Measurements from ENCODE around the gene SELL.
"Not testable (repeated sequence)": the region's sequence is repeated elsewhere in the genome, so short reads cannot be mapped to it uniquely, and the experiment has no call there.

The SELL gene

GRCh38 chr1:169689395-169689794, 22.0 kb downstream of the SELL start:
- ChIA-PET CTCF (interaction anchor here (1.1 kb wide), 1 partner anchor 11 kb away, joined by 3 read pairs; no protein-coding TSS in a partner anchor), POLR2A (no interaction called here)
- no peak overlapping the region for H3K27ac ChIP-seq (ENCODE audit: extremely low read depth, low read depth, low read length)
- TF ChIP-seq GLI4 (tag by site-specific recombination; IDR thresholded peaks at IDR 0.05) (no peak), ZNF140 (tag by site-specific recombination; IDR thresholded peaks at IDR 0.05) (no peak), OVOL3 (tag by site-specific recombination; IDR thresholded peaks at IDR 0.05) (no peak), ZNF274 (IDR thresholded peaks at IDR 0.05; ENCODE audit: low read length) (no peak), ZNF274 (tag by site-specific recombination; IDR thresholded peaks at IDR 0.05; ENCODE audit: borderline replicate concordance) (no peak), ZNF335 (tag by site-specific recombination; conservative IDR thresholded peaks at IDR 0.05) (no peak), TCF7L2 (IDR thresholded peaks at IDR 0.05; ENCODE audit: borderline replicate concordance, low read depth, low read length) (no peak)
- H3K4me3 ChIP-seq (ENCODE audit: low read depth, low read length), result no peak overlapping the region
- H3K36me3 ChIP-seq (ENCODE audit: control insufficient read depth in 2 of 2, insufficient read depth in 1 of 2, low read length in 2 of 2), result no peaks in the 10 kb centered on the region
- no peaks in the 10 kb centered on the region for H3K9me3 ChIP-seq (ENCODE audit: control insufficient read depth, insufficient read depth, low read depth, low read length)
- no peaks in the 10 kb centered on the region for H3K4me1 ChIP-seq (ENCODE audit: control insufficient read depth, insufficient read depth, low read length)

GRCh38 chr1:169688377-169688776, 23.0 kb downstream of the SELL start:
- H3K36me3 ChIP-seq (ENCODE audit: control insufficient read depth in 2 of 2, insufficient read depth in 1 of 2, low read length in 2 of 2); H3K4me3 ChIP-seq (ENCODE audit: low read depth, low read length); H3K9me3 ChIP-seq (ENCODE audit: control insufficient read depth, insufficient read depth, low read depth, low read length); H3K4me1 ChIP-seq (ENCODE audit: control insufficient read depth, insufficient read depth, low read length); H3K27ac ChIP-seq (ENCODE audit: extremely low read depth, low read depth, low read length); POLR2A ChIA-PET: not testable (repeated sequence)
- CTCF ChIA-PET, result interaction anchor here (1.1 kb wide), 1 partner anchor 12 kb away, joined by 3 read pairs; no protein-coding TSS in a partner anchor

- H3K4me1 ChIP-seq (ENCODE audit: control insufficient read depth, insufficient read depth, low read length), result no peaks in the 10 kb centered on the region; the same call in 1 of the 2 replicates
- no peak overlapping the region for H3K27ac ChIP-seq (ENCODE audit: extremely low read depth, low read depth, low read length)
- H3K4me3 ChIP-seq (ENCODE audit: low read depth, low read length), result no peak overlapping the region
- no peaks in the 10 kb centered on the region for H3K36me3 ChIP-seq (ENCODE audit: control insufficient read depth in 2 of 2, insufficient read depth in 1 of 2, low read length in 2 of 2)
- CTCF ChIA-PET, result no interaction called here
- TF ChIP-seq ZNF664 (tag by site-specific recombination; IDR thresholded peaks at IDR 0.05), result no peak
- no peak for TF ChIP-seq ZNF18 (tag by site-specific recombination; IDR thresholded peaks at IDR 0.05)
- TF ChIP-seq ZNF48 (tag by site-specific recombination; IDR thresholded peaks at IDR 0.05), result no peak
- TF ChIP-seq ZNF239 (tag by site-specific recombination; IDR thresholded peaks at IDR 0.05), result no peak
- TF ChIP-seq HOXA7 (CRISPR knock-in tag; IDR thresholded peaks at IDR 0.05; ENCODE audit: borderline replicate concordance), result no peak
- no peak for TF ChIP-seq KLF16 (tag by site-specific recombination; IDR thresholded peaks at IDR 0.05)
- POLR2A ChIA-PET, result no interaction called here
- H3K9me3 ChIP-seq (ENCODE audit: control insufficient read depth, insufficient read depth, low read depth, low read length), result no peaks in the 10 kb centered on the region
Observed at GRCh38 chr1:169683661-169684060, 27.8 kb downstream of the SELL start.

- POLR2A ChIA-PET; H3K4me3 ChIP-seq (ENCODE audit: low read depth, low read length); H3K4me1 ChIP-seq (ENCODE audit: control insufficient read depth, insufficient read depth, low read length); H3K36me3 ChIP-seq (ENCODE audit: control insufficient read depth in 2 of 2, insufficient read depth in 1 of 2, low read length in 2 of 2); H3K27ac ChIP-seq (ENCODE audit: extremely low read depth, low read depth, low read length); H3K9me3 ChIP-seq (ENCODE audit: control insufficient read depth, insufficient read depth, low read depth, low read length): not testable (repeated sequence)
- CTCF ChIA-PET, result interaction anchor here (0.6 kb wide), 1 partner anchor 29 kb away, joined by 3 read pairs; no protein-coding TSS in a partner anchor
Observed at GRCh38 chr1:169683168-169683567, 28.3 kb downstream of the SELL start.

- H3K27ac ChIP-seq (ENCODE audit: extremely low read depth, low read depth, low read length), result no peak overlapping the region
- no peaks in the 10 kb centered on the region for H3K9me3 ChIP-seq (ENCODE audit: control insufficient read depth, insufficient read depth, low read depth, low read length)
- TF ChIP-seq ZSCAN4 (tag by site-specific recombination; IDR thresholded peaks at IDR 0.05), result no peak
- no peaks in the 10 kb centered on the region; the same call in 1 of the 2 replicates for H3K4me1 ChIP-seq (ENCODE audit: control insufficient read depth, insufficient read depth, low read length)
- no peaks in the 10 kb centered on the region for H3K36me3 ChIP-seq (ENCODE audit: control insufficient read depth in 2 of 2, insufficient read depth in 1 of 2, low read length in 2 of 2)
- no peak overlapping the region for H3K4me3 ChIP-seq (ENCODE audit: low read depth, low read length)
- ChIA-PET CTCF (interaction anchor here (0.6 to 1.7 kb wide), 3 partner anchors 31 to 1546 kb away, joined by 3 to 7 read pairs (median 6); no protein-coding TSS in a partner anchor), POLR2A (no interaction called here)
Observed at GRCh38 chr1:169682071-169682470, 29.3 kb downstream of the SELL start.
